ENCODE measurements around the gene RIN2. TPM values are rescaled to one million over a fixed set of nuclear protein-coding genes. Genes with fewer than 3 reads are reported as not detected.

The RIN2 gene
- total RNA-seq, 4 donors from 2014 or later, result 60.9 to 88.3 (median 83.2) TPM

DNA sequence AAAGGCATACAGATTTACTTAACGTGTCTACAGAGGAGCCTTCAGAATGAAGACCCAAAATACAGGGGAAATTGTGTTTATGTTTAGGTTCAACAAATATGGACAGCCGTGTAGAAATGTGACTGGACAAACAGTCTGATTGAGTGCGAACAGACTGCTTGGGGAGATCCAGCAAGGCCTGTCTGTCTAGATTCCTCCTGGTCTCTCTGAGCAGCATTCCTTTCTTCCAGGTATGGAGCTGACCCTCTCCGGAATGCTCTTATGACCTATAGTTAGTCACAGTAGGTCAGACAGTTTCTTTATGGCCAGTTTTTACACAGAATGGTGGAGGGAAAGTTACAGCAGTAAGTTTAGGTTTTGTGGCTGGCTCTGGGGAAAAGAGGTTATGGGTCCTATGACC lies 9.0 kb downstream of the RIN2 start:
- no peak overlapping the region for H3K4me3 ChIP-seq (ENCODE audit: low read depth, poor library complexity, severe bottlenecking)
- TF ChIP-seq, protein P1, sequence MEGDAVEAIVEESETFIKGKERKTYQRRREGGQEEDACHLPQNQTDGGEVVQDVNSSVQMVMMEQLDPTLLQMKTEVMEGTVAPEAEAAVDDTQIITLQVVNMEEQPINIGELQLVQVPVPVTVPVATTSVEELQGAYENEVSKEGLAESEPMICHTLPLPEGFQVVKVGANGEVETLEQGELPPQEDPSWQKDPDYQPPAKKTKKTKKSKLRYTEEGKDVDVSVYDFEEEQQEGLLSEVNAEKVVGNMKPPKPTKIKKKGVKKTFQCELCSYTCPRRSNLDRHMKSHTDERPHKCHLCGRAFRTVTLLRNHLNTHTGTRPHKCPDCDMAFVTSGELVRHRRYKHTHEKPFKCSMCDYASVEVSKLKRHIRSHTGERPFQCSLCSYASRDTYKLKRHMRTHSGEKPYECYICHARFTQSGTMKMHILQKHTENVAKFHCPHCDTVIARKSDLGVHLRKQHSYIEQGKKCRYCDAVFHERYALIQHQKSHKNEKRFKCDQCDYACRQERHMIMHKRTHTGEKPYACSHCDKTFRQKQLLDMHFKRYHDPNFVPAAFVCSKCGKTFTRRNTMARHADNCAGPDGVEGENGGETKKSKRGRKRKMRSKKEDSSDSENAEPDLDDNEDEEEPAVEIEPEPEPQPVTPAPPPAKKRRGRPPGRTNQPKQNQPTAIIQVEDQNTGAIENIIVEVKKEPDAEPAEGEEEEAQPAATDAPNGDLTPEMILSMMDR (IDR thresholded peaks at IDR 0.05), result no peak
- TF ChIP-seq POLR2A (IDR thresholded peaks at IDR 0.05), result no peak
- WGBS, 2 donors, result 66 to 71% methylated on average over 4 of the region's 4 CpGs
- intact Hi-C loops (cut with DNase I; ENCODE audit: low total_unique reads), result no loop called here
- no peak for DNase-seq (ENCODE audit: low spot score in 2 of 2)

DNA sequence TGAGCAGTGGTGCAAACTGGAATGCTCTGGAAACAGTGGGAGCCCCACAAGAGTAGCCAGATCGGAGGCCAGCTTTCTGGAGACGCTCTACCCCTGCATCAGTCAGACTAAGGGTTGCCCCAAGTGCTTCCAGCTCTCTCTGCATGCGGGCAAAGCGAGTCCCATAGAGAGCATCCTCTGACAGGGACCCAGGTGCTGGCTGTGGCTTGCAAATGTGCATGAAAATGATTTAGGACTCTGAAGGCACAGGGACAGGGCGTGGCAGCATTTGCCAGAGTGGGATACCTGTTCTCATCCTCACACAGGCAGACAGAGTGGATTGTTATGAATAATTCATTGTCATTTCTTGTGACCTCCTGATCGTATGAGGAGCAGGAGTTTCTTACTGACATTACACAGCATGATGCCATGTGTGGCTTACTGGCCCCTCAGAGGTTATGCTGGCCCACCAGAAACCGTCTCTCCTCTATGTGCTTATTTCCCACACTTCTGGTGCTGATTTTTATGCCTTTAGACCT lies 10.3 kb downstream of the RIN2 start:
- H3K4me3 ChIP-seq (ENCODE audit: low read depth, poor library complexity, severe bottlenecking), result no peak overlapping the region
- no peak for DNase-seq (ENCODE audit: low spot score in 2 of 2)
- TF ChIP-seq POLR2A (IDR thresholded peaks at IDR 0.05), result no peak
- TF ChIP-seq, protein P1 (IDR thresholded peaks at IDR 0.05), result no peak
- WGBS, 2 donors, result 90 to 92% methylated on average over 7 of the region's 7 CpGs
- intact Hi-C loops (cut with DNase I; ENCODE audit: low total_unique reads), result no loop called here

DNA sequence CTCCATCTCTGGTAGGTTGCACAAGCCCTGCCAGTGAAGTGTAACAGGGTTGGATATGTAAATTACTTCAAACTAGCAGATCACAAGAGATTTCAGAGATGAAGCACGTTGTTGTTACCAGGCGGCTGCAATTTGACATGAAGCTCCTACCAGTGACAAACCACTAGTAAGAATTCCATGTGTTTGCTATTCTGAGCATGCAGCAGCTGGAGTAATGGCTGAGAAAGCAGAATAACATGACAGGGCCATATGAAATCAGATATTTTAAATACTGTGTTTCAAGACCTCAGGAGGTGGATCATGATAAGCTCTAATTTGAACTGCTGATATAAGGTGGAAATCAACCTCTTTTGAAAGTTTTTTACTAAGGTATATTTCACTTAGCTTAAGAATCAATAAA lies 11.4 kb downstream of the RIN2 start:
- H3K4me3 ChIP-seq (ENCODE audit: low read depth, poor library complexity, severe bottlenecking), result no peak overlapping the region
- intact Hi-C loops (cut with DNase I; ENCODE audit: low total_unique reads), result no loop called here
- WGBS, 2 donors, result 71 to 74% methylated on average over 2 of the region's 2 CpGs
- TF ChIP-seq POLR2A (IDR thresholded peaks at IDR 0.05), result no peak
- TF ChIP-seq, protein P1 (IDR thresholded peaks at IDR 0.05), result no peak
- no peak for DNase-seq (ENCODE audit: low spot score in 2 of 2)

- TF ChIP-seq, protein P1 (IDR thresholded peaks at IDR 0.05), result no peak
- 88 to 93% methylated on average over 6 of the region's 6 CpGs for WGBS, 2 donors
- DNase-seq (ENCODE audit: low spot score in 2 of 2), result no peak
- H3K4me3 ChIP-seq (ENCODE audit: low read depth, poor library complexity, severe bottlenecking), result no peak overlapping the region
- intact Hi-C loops (cut with DNase I; ENCODE audit: low total_unique reads), result no loop called here
Measured at GRCh38 chr20:19770375-19770774, 12.3 kb downstream of the RIN2 start.

GRCh38 chr20:19771031-19771430 lies 13.0 kb downstream of the RIN2 start:
- H3K4me3 ChIP-seq (ENCODE audit: low read depth, poor library complexity, severe bottlenecking), result no peak overlapping the region
- WGBS, 2 donors, result 91 to 95% methylated on average over 2 of the region's 2 CpGs
- intact Hi-C loops (cut with DNase I; ENCODE audit: low total_unique reads), result no loop called here
- TF ChIP-seq, protein P1 (IDR thresholded peaks at IDR 0.05), result no peak
- TF ChIP-seq POLR2A (IDR thresholded peaks at IDR 0.05), result no peak
- no peak for DNase-seq (ENCODE audit: low spot score in 2 of 2)

GRCh38 chr20:19773471-19773870 lies 15.4 kb downstream of the RIN2 start:
- no peak for DNase-seq (ENCODE audit: low spot score in 2 of 2)
- TF ChIP-seq POLR2A (IDR thresholded peaks at IDR 0.05), result no peak
- TF ChIP-seq, protein P1 (IDR thresholded peaks at IDR 0.05), result no peak
- no peak overlapping the region for H3K4me3 ChIP-seq (ENCODE audit: low read depth, poor library complexity, severe bottlenecking)
- intact Hi-C loops (cut with DNase I; ENCODE audit: low total_unique reads), result no loop called here
- 91% methylated on average over 4 of the region's 4 CpGs for WGBS, 2 donors
